Suppressor macrophage (primary cell): ENCODE data around the gene STAB2.
A peak's percentile ranks its signal among the peaks of the same experiment; 100 is the strongest.

Source experiments
- DNase-seq, 4 experiments: peaks; one replicate each; pipeline ENCODE4 v3.0.0-alpha.2; 2020 to 2022
- total RNA-seq, 17 experiments: gene quantifications; one replicate each; lab custom pipeline; 2026; ENCODE audit warnings: mixed read lengths in 6 of 17, inconsistent platforms in 3 of 17; lab: John Stamatoyannopoulos, UW

Gene STAB2
- 0 to 6.9 (median 0) reads per million in 17 experiments for total RNA-seq

- no peak for DNase-seq
Observed at GRCh38 chr12:103586791-103587370, at the start of gene STAB2. Gene STAB2 (plus strand): TSS chr12:103587273. CDS start chr12:103587477, 204 bp downstream.

GRCh38 chr12:103538397-103538796, 48.7 kb upstream of the STAB2 start:
- DNase-seq, result no peak

GRCh38 chr12:103540319-103540718, 46.8 kb upstream of the STAB2 start:
- no peak for DNase-seq

GRCh38 chr12:103542078-103542477, 45.0 kb upstream of the STAB2 start:
- DNase-seq, result no peak

GRCh38 chr12:103546959-103547358, 40.1 kb upstream of the STAB2 start:
- no peak for DNase-seq

GRCh38 chr12:103547376-103547775, 39.7 kb upstream of the STAB2 start:
- no peak for DNase-seq

- DNase-seq, result no peak
Observed at GRCh38 chr12:103547929-103548328, 39.1 kb upstream of the STAB2 start.

- peak; percentile 61 to 80 (median 70) for DNase-seq
Observed at GRCh38 chr12:103548622-103549601, 38.2 kb upstream of the STAB2 start.

GRCh38 chr12:103556890-103557627, 30.0 kb upstream of the STAB2 start:
- DNase-seq, result no peak

GRCh38 chr12:103557628-103558010, 29.5 kb upstream of the STAB2 start:
- no peak for DNase-seq

GRCh38 chr12:103558879-103559278, 28.2 kb upstream of the STAB2 start:
- no peak for DNase-seq

GRCh38 chr12:103560604-103561101, 26.4 kb upstream of the STAB2 start:
- DNase-seq, result no peak

GRCh38 chr12:103561174-103561573, 25.9 kb upstream of the STAB2 start:
- DNase-seq, result no peak

GRCh38 chr12:103566398-103566797, 20.7 kb upstream of the STAB2 start:
- DNase-seq, result no peak

- no peak for DNase-seq
Observed at GRCh38 chr12:103569278-103569677, 17.8 kb upstream of the STAB2 start.

GRCh38 chr12:103571286-103571685, 15.8 kb upstream of the STAB2 start:
- no peak for DNase-seq

- no peak for DNase-seq
Observed at GRCh38 chr12:103572312-103573045, 14.6 kb upstream of the STAB2 start.

- no peak for DNase-seq
Observed at GRCh38 chr12:103573185-103573584, 13.9 kb upstream of the STAB2 start.

GRCh38 chr12:103578926-103579325, 8.1 kb upstream of the STAB2 start:
- DNase-seq, result no peak

GRCh38 chr12:103580026-103580425, 7.0 kb upstream of the STAB2 start:
- DNase-seq, result no peak

GRCh38 chr12:103583008-103583407, 4.1 kb upstream of the STAB2 start:
- no peak for DNase-seq

- DNase-seq, result no peak
Observed at GRCh38 chr12:103586132-103586531, 941 bp upstream of the STAB2 start.
